Neuron (in vitro differentiated cells): ENCODE measurements around the gene SMYD3.

Experiments
- H2AFZ ChIP-seq: one replicate; pipeline ENCODE4 v1.6.1; 2013; ENCODE audit warnings: low read depth, mild to moderate bottlenecking, inconsistent platforms, low read length, moderate library complexity
- H3K27me3 ChIP-seq: one replicate; pipeline ENCODE4 v1.6.1; 2013; ENCODE audit warnings: low read length; ENCODE audit not compliant: insufficient read depth
- H3K36me3 ChIP-seq: one replicate; pipeline ENCODE4 v1.6.1; 2013; ENCODE audit warnings: low read length; ENCODE audit not compliant: insufficient read depth
- H3K4me1 ChIP-seq: one replicate; pipeline ENCODE4 v1.6.1; 2013; ENCODE audit warnings: low read length; ENCODE audit not compliant: insufficient read depth
- H3K4me3 ChIP-seq: 2 replicates; pipeline ENCODE4 v1.5.1; 2013; ENCODE audit warnings: mild to moderate bottlenecking, low read length, moderate library complexity
- H3K9me3 ChIP-seq: one replicate; pipeline ENCODE4 v1.6.1; 2013; ENCODE audit warnings: low read length

The SMYD3 gene

GRCh38 chr1:246160374-246160773 lies 346.7 kb downstream of the SMYD3 start:
- Histone ChIP-seq H2AFZ (no peak overlapping the region), H3K9me3 (no peaks in the 10 kb centered on the region), H3K27me3 (no peaks in the 10 kb centered on the region), H3K4me1 (no peaks in the 10 kb centered on the region), H3K36me3 (no peaks in the 10 kb centered on the region), H3K4me3 (no peak overlapping the region)

DNA sequence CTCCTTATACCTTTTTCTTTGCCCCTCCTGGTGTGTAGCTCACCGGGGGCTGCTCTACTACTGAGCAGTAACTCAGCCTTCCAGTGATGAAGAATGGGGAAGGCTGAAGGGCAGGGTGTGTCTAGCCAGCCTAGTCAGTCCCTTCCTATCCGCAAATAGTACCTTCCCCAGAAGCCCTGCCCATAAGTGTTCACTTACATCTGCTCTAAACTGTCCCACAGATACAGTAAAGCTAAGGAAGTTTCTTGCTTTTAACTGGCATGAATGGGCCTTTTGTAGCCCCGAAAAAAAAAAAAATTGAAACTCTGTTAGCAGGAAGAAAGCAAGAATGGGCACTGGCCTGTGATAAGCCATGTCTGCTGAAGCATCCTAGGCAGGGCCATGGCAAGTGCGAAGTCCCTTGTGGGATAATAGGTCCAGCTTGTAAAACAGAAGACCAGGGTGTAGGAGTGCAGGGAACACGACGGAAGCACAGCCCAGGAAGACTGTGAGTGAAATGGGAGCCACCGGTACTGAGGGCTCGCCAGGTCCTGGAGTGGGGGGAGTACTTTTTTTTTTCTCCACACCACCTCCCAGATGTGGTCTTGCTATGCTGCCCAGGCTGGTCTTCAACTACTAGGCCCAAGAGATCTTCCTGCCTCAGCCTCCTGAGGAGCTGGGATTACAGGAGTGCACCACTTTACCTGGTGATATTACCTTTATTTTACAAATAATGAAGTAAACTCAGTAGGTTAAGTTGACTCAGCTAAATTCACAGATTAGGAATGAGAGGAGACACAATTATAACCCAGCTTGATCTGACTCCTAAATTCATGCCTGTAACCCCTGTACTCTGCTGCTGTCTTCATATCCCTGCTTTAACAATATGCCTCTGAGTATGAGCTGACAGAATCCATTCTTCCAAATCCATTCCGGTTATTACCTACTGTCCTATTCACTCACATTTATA lies 347.5 kb downstream of the SMYD3 start:
- no peak overlapping the region for H2AFZ ChIP-seq
- no peaks in the 10 kb centered on the region for H3K27me3 ChIP-seq
- H3K9me3 ChIP-seq = no peaks in the 10 kb centered on the region
- H3K36me3 ChIP-seq = no peaks in the 10 kb centered on the region
- no peak overlapping the region for H3K4me3 ChIP-seq
- no peaks in the 10 kb centered on the region for H3K4me1 ChIP-seq

DNA sequence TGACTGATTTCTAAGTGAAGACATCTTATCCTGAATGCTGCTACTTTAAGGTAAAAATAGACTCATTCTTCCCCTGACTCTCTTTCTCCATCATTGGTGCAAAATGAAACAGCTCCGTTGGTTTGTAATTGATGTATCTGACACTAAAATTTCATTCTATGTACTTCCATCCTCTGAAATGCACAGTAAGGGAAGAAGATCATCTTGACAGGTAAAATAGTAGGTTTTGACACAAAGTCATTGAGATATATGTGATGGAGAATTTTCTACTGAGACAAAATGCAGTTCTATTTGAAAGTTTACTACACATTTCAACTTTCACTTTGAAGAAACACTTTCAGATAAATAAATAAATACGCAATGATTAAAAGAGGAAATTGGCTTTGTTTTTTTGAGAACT lies 348.9 kb downstream of the SMYD3 start:
- H3K9me3 ChIP-seq = no peaks in the 10 kb centered on the region
- no peak overlapping the region for H3K4me3 ChIP-seq
- no peaks in the 10 kb centered on the region for H3K27me3 ChIP-seq
- no peaks in the 10 kb centered on the region for H3K36me3 ChIP-seq
- no peaks in the 10 kb centered on the region for H3K4me1 ChIP-seq
- H2AFZ ChIP-seq = no peak overlapping the region

DNA sequence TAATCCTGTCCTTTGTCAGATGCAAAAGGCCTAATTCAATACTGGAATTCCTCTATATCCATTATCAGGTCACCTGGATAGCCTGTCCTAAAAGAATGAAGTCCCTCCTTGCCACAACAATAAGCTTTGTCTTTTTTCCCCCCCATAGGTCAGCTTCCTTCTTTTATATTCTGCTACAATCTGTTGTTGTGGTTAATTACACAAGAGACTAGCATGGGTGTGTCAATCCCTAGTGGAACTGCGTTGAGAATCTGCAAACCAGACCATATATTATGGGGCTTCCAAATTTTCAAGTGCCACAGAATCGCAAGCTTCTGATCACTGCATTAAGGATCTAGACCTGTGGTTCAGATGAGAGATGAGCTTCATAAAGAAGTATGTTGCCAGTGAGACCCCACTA lies 349.6 kb downstream of the SMYD3 start:
- H3K4me3 ChIP-seq = no peak overlapping the region
- no peak overlapping the region for H2AFZ ChIP-seq
- H3K4me1 ChIP-seq = no peaks in the 10 kb centered on the region
- H3K27me3 ChIP-seq = no peaks in the 10 kb centered on the region
- no peaks in the 10 kb centered on the region for H3K9me3 ChIP-seq
- H3K36me3 ChIP-seq = no peaks in the 10 kb centered on the region

- H3K36me3 ChIP-seq = no peaks in the 10 kb centered on the region
- H3K27me3 ChIP-seq = no peaks in the 10 kb centered on the region
- H2AFZ ChIP-seq = no peak overlapping the region
- H3K9me3 ChIP-seq = no peaks in the 10 kb centered on the region
- H3K4me3 ChIP-seq = no peak overlapping the region
- H3K4me1 ChIP-seq = no peaks in the 10 kb centered on the region
Observed at GRCh38 chr1:246156847-246157246, 350.2 kb downstream of the SMYD3 start.

- H3K9me3 ChIP-seq = no peaks in the 10 kb centered on the region
- no peak overlapping the region for H3K4me3 ChIP-seq
- H3K4me1 ChIP-seq = no peaks in the 10 kb centered on the region
- H3K27me3 ChIP-seq = no peaks in the 10 kb centered on the region
- H3K36me3 ChIP-seq = no peaks in the 10 kb centered on the region
- H2AFZ ChIP-seq = no peak overlapping the region
Observed at GRCh38 chr1:246155923-246156322, 351.2 kb downstream of the SMYD3 start.

GRCh38 chr1:246153796-246154212 lies 353.3 kb downstream of the SMYD3 start:
- no peaks in the 10 kb centered on the region for H3K36me3 ChIP-seq
- no peak overlapping the region for H3K4me3 ChIP-seq
- H3K9me3 ChIP-seq = no peaks in the 10 kb centered on the region
- H2AFZ ChIP-seq = no peak overlapping the region
- no peaks in the 10 kb centered on the region for H3K27me3 ChIP-seq
- H3K4me1 ChIP-seq = no peaks in the 10 kb centered on the region

GRCh38 chr1:246152986-246153431 lies 354.1 kb downstream of the SMYD3 start:
- H3K4me3 ChIP-seq = no peak overlapping the region
- no peaks in the 10 kb centered on the region for H3K36me3 ChIP-seq
- H3K27me3 ChIP-seq = no peaks in the 10 kb centered on the region
- no peaks in the 10 kb centered on the region for H3K4me1 ChIP-seq
- H3K9me3 ChIP-seq = peaks cover 5% of the 10 kb centered on the region
- no peak overlapping the region for H2AFZ ChIP-seq

GRCh38 chr1:246151796-246152434 lies 355.2 kb downstream of the SMYD3 start:
- Histone ChIP-seq H3K9me3 (peaks cover 7% of the 10 kb centered on the region), H3K4me3 (no peak overlapping the region), H3K27me3 (no peaks in the 10 kb centered on the region), H2AFZ (no peak overlapping the region), H3K36me3 (no peaks in the 10 kb centered on the region), H3K4me1 (no peaks in the 10 kb centered on the region)

DNA sequence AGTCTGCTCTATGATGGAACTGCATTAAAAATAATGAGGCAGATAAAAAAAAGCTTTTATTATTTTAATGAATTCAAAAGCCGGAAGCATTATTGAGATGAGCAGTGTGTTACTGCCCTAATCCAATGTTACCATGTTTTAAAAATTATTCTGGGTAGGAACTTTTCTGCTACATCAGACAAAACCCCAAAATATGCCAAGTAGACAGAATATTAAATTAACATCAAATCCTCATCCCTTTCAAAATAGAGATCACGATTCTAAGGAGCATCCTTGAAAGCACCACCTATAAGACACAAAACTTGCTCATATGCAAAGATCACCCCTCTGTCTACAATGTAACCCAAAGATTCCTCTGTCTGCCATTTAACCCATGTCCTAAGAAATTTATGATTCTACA lies 357.5 kb downstream of the SMYD3 start:
- Histone ChIP-seq H3K4me3 (no peak overlapping the region), H3K4me1 (no peaks in the 10 kb centered on the region), H3K27me3 (no peaks in the 10 kb centered on the region), H3K9me3 (peaks cover 7% of the 10 kb centered on the region), H2AFZ (no peak overlapping the region), H3K36me3 (no peaks in the 10 kb centered on the region)

DNA sequence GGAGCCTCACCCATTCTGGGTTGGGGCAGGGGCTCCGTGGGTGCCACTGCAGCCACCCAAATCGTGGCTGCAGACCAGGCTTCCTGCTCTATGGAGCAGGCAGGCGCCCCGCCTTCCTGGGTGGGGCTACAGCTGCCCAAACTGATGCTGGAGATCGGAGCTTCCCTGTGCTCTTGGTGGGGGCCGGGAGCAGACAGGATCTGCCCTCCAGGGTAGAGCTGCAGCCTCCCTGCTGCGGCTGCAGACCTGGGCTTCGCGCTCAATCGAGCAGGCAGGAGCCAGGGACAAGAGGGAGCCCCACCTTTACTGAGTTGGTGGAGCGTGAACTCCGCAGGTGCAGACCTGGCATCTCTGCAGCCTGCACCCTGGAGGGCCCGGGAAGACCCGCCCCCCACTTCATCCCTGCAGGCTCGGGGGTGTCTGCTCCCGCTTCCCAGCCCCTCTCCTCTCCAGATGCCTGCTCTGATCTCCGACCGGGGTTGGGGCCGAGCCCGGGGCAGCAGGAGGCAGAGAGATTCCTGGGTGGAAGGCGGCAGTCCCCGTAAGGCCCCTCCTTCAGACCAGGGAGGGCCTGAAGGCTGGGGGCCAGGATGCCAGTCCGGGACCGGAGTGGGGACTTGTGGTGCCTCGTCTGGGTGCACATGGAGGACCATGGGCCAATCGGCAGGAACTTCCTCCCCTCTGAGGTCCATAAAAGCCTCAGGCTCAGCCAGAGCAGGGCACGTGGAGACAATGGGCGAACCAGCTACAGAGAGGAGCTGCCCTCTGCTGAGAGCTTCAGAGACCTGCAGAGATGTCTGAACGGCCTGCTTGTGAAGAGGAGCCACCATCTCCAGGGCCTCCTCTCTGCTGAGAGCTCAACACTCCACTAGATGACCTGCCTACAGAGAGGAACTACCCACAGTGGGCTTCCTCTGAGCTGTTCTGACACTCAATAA lies 359.3 kb downstream of the SMYD3 start:
- no peak overlapping the region for H2AFZ ChIP-seq

GRCh38 chr1:246146804-246147523 lies 360.1 kb downstream of the SMYD3 start:
- H2AFZ ChIP-seq = no peak overlapping the region
- H3K4me1 ChIP-seq = no peaks in the 10 kb centered on the region
- no peaks in the 10 kb centered on the region for H3K36me3 ChIP-seq
- peaks cover 7% of the 10 kb centered on the region for H3K9me3 ChIP-seq
- H3K27me3 ChIP-seq = no peaks in the 10 kb centered on the region
- H3K4me3 ChIP-seq = no peak overlapping the region

More for the DNA sequence above, 359.3 kb downstream of the SMYD3 start:
- no peaks in the 10 kb centered on the region for H3K36me3 ChIP-seq
- H3K4me1 ChIP-seq = no peaks in the 10 kb centered on the region
- H3K9me3 ChIP-seq = peaks cover 7% of the 10 kb centered on the region
- H3K4me3 ChIP-seq = no peak overlapping the region
- no peaks in the 10 kb centered on the region for H3K27me3 ChIP-seq
